ENCODE results near the gene KCNE2.

The KCNE2 gene, protein sequence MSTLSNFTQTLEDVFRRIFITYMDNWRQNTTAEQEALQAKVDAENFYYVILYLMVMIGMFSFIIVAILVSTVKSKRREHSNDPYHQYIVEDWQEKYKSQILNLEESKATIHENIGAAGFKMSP

DNA sequence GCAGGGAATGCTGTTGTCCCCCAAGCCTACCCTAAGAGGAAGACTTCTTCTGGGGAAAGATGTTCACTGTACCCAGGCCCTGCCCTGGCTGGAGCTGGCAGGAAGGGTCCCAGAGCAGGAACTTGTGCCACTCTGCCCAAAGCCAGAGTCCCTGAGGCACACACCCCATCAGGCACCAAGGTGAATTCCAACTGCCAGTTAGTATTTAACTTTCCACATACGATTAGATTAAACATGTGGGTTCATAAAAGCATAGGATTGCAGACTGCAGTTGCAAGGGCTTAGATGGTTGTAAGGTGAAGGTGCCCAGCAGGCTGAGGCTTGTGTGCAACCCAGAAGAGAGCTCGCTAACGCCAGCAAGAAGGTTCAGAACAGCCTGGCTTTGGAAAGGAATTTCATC, at the start of gene KCNE2:
TSS of gene KCNE2 (plus strand) at position 274 of the 400 bp plus-strand sequence. CDS start 6,473 bp downstream, outside the sequence.
- DNase-seq, result no peak

DNA sequence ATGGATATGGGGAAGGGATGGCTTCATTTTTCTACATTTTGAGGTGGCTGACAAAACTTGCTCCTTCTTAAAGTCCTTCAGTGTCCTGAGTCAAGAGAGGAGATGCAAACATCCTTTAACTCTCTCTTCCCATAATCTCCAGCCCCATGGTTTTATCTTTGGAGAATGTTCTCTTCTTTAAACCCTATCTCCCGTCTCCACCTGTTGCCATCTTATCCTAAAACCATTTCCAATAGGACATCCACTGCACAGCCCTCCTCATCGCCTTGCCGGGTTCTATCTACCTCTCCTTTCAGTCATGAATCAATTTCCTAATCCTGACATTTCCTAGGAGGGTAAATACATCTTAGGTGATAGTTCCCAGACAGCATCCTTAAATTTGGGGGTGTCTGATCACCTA, 44.2 kb upstream of the KCNE2 start:
- DNase-seq, result no peak

DNA sequence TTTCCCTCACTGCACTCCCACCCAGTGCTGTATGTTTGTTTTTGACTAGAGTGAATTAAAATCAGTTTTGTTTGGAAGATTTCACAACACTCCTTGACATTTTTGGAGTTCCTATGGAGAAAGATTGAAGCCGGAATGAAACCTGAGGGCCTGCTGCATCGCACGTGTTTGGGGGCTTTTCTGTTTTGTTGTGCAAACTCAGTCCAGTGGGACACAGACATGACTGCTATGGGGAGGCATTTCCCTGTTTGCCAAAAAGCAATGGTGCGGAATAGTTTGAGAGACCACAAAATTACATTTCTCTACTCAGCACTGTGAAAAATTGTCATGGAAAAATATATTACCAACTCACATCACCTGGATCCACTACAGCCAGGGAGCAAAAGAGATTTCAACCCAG, 43.8 kb upstream of the KCNE2 start:
- DNase-seq, result no peak

DNA sequence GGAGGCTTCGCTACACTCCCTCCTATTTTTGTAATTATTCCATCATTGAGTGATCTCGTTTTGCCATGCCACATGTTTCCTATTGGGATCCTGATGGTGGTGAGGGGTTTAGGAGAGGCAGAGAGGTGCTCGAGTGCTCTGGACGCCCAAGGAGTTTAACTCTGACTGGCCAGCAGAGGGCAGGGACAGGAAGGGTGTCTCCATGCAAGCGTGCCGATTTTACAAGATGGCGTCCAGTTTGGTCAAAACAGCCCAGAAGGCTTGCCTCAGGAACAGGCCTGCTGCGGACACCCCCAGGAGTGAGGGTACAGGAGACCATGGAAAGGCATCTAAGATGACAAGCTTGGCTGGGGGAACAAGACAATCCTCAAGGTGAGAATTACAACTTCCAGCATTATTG, 33.8 kb upstream of the KCNE2 start:
- DNase-seq, result no peak

DNA sequence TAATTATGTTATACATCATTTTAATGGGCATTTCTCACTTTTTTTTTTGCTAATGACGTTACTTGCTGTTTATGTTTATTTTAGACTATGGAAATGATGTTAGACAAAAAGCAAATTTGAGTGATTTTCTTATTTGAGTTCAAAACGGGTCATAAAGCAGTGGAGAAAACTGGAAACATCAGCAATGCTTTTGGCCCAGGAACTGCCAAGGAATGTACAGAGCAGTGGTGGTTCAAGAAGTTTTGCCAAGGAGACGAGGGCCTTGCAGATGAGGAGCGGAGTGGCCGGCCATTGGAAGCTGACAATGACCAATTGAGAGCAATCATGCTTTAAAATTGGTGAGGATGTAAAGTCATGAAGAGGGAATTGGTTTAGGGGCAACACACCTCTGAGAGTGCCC, 32.1 kb upstream of the KCNE2 start:
- DNase-seq, result no peak

DNA sequence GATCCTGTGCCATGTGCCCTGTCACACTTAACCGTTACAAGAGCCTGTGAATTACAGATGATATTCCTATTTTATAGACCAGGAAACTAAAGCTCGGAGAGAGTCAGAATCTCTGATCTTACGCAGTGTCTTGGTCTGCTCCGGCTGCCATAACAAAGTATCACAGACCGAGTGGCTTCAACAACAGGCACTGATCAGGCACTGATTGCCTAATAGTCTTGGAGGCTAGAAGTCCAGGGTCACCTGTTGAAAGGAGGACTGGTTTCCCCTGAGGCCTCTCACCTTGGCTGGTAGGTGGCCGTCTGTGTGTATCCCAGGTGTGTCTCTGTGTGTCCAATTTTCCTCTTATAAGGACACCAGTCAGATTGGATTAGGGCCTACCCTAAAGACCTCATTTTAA, 31.5 kb upstream of the KCNE2 start:
- DNase-seq, result no peak

DNA sequence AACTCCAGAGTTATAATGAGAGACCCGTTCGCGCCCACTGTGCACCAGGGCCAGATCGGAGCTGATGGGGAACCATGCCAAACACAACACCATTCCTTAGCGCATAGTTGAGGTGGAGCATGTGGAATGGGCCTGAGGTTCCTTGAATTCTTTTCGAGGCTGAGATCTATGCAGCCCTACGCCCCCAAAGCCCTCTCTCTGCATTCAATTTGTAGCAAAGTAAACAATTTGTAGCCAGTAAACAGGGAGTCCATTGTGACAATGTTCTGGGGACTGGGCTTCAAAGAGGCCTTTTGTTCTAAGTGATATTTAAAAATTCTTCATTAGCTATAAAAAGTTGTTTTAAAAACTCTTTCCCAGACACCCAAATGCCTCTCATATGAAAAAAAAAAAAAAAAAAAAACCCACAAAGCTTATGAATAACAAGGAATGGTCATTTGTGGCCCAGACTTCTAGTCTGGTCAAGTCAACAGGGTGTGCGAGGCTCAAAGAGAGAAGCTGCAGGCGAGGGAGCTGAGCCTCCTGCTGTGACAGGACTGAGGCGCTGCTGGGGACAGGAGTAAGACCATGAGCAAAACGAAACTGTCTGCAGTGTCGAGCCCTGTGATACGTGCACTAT, 30.6 kb upstream of the KCNE2 start:
- no peak for DNase-seq

DNA sequence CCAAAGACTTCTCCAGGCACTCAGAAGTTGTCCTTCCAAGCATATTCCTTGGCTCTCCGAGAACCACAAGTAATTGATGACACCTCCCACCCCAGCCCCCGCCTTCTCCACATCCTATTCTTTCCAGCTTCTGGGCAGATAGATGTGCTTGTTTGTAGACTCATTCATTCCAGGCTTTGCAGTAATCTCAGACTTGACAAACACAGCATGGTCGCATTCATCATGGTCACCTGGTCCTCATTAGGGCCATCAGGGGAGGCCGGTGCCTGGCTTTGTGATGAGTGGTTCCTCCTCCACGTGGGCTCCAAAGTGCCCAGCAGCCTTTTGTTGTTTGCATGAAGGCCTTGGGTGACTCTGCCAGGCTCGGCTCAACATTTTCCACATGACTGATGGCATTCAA, 28.5 kb upstream of the KCNE2 start:
- DNase-seq, result no peak

DNA sequence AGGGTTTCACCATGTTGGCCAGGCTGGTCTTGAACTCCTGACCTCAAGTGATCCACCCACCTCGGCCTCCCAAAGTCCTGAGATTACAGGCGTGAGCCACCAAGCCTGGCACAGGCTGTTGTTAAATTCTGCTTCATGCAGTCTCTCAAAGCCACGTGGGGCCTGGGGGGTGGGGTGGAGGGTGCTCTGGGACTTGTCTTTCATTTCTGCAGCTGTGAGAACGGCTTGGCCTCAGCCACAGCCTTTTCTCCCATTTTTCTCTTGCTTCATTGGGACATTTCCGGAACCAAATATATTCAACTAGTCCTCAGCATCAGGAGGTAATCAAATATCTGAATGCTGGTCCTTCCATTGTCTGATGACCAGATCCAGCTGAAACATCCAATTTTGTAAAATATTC, 27.6 kb upstream of the KCNE2 start:
- no peak for DNase-seq

DNA sequence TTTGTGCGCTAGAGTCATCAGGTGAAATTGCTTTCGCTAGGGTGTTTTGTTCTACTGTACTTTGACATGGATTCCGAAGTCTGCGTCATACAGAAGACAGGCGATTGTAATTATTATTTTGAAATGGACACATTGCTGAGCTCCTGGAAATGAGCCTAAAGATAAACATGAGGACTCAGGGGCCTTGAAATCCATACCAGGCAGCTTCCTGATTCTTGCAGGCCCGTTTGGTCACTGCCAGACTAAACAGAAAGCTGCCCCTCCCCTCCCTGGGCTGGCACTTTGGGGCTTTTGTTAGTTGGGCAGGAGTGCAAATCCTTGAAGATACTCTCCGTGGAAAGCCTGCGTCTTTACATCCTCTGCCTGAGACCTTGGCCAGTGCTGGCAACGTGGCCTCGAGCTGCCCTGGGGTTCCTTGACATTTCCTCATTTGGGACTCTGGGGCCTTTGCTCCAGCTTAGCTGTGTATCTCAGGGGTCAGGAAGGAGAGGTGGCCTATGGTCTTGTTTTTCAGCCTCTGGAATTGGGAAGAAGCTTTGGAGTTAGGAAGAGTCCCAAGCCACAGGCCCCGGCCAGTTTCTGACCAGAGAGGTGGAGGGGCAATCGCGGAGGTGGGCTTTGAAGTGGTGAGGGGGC, 26.9 kb upstream of the KCNE2 start:
- no peak for DNase-seq

DNA sequence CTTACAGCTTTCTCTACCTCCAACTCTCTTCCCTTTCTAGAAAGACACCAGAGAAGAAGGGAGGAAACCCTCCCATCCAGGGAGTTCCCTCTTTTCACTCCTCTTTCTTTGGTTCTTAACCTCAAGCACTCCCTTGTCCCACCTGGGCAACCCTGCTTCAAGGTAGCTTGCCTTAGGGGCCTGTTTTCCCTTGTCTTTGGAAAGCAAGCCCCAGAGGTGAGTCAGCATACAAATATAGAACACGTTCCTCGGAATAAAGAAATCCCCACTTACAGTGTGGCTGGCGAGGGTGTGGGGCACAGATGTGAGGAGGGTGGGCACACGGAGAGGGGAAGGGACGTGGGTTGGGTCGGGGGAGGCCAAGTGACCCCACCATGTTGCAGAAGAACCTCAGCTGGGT, 26.1 kb upstream of the KCNE2 start:
- no peak for DNase-seq

DNA sequence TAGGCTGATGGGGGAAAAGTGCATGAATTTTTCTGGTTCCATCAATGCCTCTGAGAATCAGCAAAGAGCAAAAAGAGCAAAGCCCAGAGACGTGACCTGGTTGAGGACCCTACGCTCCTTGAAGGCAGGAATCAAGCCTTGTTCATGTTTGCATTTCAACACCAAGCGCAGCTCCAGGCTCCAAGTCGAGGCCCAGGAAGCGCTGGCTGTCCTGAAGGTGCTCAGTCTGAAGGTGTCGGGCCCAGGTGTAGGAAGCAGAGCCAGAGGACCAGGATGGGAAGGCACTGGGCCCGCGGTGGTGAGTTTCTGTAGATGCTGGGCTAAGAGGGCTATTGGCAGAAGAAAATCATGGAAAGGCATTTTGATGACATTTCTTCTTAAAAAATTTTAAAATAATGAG, 25.6 kb upstream of the KCNE2 start:
- no peak for DNase-seq

DNA sequence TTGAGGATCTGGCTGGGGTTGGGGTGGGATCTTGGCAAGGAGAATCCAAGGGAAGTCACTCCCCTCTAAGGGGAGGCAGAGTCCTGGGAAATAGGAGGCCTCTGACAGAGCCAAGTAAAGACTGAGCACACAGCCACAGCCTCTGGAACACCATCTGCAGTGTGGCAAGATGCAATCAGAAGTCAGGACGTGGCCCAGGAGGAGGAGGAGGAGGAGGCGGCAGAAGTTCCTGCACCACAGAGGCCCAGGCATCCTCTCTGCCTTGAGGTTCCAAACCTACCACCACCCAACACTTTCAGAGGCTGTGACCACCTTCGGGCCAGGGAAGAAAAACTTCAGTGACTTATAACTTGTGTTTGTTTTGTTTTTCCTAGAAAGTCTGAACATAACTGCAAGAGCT, 23.7 kb upstream of the KCNE2 start:
- no peak for DNase-seq

DNA sequence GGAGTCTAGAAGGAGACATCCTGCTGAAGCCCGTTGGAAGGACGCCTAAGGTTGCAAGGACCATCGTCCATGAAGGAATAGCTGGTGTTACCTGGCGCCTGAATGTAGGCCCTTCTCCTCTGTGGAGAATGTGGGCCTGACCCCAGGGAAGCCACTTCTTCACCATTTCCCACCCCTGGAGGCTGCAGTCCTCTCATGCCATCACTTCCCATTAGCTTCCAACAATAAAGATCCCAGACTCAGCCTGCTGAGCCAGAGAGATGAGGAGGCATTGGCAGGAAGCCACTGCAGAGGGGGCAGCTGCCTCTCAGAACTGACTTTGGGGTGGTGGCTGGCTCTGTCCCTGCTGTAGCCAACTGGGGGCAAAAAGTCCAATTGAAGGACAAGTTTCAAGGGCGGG, 21.3 kb upstream of the KCNE2 start:
- DNase-seq, result no peak

DNA sequence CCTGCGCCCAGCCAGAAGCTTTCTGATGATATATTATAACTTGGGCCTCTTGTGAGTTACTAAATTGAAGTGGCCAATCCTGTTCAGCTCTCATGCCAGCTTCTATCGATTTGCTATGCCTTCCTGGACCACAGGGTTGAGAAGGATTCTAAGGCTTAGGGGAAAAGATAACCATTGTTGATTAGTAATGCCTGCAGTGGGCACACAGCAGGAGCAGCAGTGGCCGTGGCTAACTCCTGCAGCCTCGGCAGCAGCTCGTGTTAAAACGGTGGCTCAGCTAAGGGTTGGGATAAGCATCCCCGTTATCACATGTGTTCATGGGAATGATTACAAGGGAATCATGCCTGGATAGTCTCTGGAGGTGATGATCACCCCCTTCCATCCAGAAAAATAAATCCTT, 20.5 kb upstream of the KCNE2 start:
- no peak for DNase-seq

DNA sequence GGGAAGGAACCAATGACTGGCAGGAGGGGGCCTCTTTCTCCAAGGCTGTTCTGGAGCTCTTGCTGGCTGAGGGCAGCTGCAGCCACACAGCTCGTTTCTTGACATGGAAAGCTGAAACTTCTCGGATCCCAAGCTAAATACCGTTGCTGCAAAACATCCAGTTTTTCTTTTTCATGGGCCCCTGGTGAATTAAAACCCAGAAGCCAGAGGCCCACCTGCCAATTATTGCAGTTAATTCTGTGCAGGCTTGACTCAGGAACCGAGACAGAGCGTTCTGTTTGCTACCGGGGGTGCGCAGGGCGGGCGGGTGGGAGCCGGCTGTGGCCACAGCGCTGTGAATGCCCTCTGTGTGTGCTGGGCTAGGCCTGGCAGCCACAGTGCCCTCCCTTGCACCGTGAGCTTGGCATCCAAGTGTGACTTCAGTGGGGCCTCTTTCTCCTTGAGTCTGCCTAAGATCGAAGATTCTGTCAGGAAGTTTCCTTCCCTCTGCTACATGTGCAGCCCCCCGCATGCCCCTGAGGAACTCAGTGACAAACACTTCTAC, 19.9 kb upstream of the KCNE2 start:
- no peak for DNase-seq

DNA sequence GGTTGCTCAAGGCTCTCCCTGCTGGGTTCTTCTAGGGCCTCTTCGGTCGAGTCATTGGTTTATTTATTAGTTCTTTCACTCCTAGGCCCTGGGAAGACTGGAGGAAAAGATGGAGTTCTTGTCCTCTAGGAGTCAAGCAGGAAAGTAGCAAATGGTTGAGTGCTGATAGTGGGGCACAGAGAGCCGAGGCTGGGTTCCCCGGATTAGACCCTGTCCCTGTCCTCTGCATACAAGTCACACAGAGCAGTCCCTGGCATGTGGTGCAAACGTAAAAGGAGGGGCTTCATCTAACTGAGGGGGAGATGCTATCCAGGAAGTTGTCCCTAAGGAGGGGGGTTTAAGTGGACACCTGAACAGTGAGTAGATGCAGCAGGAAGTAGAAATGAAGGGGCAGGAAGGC, 19.2 kb upstream of the KCNE2 start:
- DNase-seq, result no peak

DNA sequence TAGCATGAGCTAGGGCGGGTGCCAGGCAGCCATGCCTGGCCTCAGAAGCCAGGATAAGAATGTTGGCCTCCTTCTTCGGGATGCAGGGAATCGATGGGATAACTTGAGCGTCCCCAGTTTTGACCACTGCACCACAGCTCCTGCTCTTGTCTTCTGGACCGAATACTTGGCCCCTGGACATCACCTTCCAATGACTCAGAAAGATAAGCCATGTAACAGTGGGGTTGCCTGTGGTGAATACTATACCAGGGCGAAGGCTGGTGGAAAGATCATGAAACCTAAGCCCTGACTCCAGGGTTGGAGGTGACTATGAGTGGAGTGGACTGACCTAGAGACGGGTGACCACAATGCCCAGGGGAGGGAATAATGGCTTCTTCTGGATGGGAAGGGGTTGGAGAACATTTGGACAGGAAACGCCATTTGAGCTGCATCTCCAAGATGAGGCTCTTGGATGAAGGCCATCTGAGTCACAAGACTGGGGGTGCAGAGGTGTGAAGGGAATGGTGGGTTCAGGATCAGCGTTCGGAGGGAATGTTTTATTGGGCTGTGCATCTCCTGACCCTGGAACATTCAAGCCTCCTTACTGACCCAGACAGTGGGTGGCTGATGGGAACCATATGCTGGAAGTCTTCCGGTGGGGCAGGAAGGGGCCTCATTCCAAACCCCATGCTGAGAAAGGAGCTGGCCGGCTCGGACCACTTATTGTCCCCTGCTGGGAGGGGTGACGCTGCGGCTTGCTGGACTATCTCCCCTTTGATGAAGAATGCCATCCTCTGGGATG, 18.5 kb upstream of the KCNE2 start:
- no peak for DNase-seq

DNA sequence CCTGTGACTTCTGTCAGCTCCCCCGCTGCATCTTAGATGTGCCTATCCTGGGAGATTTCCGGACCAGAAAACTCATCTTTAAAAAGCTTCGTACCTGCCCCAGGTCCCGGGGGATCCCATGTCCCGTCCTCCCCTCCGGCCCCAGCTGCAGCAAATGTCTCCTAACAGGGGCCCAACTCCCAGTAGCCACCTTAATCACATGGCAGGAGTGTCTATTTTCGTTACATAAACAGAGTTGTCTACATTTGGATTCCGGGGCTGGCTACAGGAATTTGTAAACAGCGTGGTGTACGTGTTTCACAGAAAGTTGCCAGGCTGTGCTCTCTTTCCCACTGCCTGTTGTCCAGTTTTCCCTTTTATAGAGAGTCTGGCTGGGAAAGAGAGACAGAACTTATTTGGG, 17.9 kb upstream of the KCNE2 start:
- DNase-seq, result no peak

DNA sequence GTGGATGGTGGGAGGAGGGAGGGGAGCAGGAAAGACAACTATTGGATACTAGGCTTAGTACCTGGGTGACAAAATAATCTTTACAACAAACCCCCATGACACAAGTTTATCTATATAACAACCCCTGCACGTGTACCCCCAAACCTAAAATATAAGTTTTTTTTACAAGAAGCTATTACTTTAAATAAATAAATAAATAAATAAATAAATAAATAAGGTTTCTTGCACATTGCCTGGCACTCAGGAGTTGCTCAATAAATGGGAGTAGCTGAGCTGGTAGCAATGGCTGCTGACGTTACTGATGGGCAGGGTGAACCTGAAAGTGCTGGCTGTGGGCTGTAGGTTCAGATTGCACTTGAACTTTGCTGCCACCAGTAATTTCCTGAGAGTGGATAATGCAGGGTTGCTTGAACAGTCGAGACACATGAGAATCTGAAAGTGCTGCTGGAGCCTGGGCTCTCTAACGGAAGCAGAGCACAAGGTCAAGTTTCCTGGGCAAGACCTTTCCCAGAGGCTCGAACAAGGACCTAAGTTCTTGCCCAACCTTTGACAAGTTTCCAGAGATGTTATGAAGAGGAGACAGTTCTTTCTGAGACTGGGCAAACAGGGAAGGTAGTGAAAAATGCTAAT, 14.8 kb upstream of the KCNE2 start:
- no peak for DNase-seq

DNA sequence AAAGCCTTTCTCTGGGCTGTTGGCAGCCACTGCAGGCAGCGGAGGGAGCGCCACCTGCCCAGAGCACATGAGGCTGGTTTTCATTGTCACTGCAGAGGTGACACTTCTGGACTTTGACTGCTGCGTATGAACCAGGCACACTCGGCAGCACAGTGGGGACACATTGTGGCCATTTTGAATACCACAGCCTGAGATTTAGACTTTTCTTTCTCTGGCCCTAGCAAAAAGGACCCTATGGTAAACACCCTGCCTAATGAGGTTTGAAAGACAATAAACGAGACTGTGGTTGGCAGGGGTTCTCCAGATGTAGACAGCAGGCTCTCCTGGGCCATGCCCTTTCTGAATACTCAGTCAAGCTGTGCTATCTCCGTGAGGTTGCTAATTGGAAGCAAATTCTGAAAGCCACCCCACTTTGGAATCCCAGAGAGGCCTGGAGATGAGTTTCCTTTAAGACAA, 12.0 kb upstream of the KCNE2 start:
- no peak for DNase-seq

DNA sequence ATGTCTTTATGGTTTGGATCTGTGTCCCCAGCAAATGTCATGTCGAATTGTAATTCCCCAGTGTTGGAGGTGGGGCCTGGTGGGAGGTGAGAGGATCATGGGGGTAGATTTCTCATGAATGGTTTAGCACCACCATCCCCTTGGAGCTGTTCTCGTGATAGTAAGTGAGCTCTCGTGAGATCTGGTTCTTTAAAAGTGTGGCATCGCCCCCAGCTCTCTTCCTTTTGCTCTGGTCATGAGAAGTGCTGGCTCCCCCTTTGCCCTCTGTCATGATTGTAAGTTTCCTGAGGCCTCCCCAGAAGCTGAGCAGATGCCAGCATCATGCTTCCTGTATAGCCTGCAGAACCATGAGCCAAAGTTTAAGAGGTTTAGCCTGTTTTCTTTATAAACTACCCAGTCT, 11.2 kb upstream of the KCNE2 start:
- no peak for DNase-seq

DNA sequence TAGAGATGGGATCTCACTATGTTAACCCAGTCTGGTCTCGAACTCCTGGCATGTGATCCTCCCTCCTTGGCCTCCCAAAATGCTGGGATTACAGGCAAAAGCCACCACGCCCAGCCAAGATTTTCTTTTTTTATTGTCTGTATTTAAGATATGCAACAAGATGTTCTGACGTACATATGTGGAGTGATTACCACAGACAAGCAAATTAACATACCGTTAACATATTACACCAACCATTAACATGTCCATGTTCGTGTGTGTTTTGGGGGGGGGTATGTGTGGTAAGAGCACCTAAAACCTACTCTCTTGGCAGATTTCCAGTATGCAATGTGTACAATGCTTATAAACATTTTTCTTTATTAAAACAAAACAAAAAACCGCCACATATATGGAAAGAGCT, 10.6 kb upstream of the KCNE2 start:
- DNase-seq, result no peak
